K562 (cell line): ENCODE measurements around the gene MMP17. TPM values are rescaled to one million over a fixed set of nuclear protein-coding genes. Genes with fewer than 3 reads are reported as not detected.

ENCODE experiments used
- BHLHE40 ChIP-seq: IDR thresholded peaks from 2 replicates; pipeline ENCODE4 v1.6.1; 2011; ENCODE audit warnings: low read length, improper control_type of control experiment
- CEBPG ChIP-seq, 3 experiments: fragments of 200-800 bp in 1 of 3; sonication (Bioruptor generic) in 1 of 3; sonication (generic) in 1 of 3; formaldehyde crosslinking in 1 of 3; IDR thresholded peaks in 2 of 3; conservative IDR thresholded peaks in 1 of 3; 2 replicates each; pipeline versions ENCODE4 v1.6.1 to v1.8.0; 2016 to 2022; ENCODE audit warnings: missing compliant biosample characterization in 2 of 3, missing genetic modification characterization in 2 of 3, mild to moderate bottlenecking in 1 of 3, missing genetic modification reagents in 1 of 3
- CREB3 ChIP-seq: fragments of 450-650 bp; conservative IDR thresholded peaks from 2 replicates; pipeline ENCODE4 v1.6.1; 2016; ENCODE audit warnings: missing genetic modification characterization, low read depth, mild to moderate bottlenecking, missing compliant biosample characterization, moderate library complexity
- CREB3L1 ChIP-seq: fragments of 450-650 bp; IDR thresholded peaks from 2 replicates; pipeline ENCODE4 v1.6.1; 2014; ENCODE audit warnings: low read depth, mild to moderate bottlenecking, moderate library complexity, borderline replicate concordance
- MAFK ChIP-seq: IDR thresholded peaks from 2 replicates; pipeline ENCODE4 v1.6.1; 2011; ENCODE audit warnings: low read length, improper control_type of control experiment
- MYC ChIP-seq, 2 experiments: fragments of 250-450 bp in 1 of 2; sonication (Bioruptor Pico) in 1 of 2; IDR thresholded peaks; 2 replicates each; pipeline versions ENCODE4 v1.5.1 to v1.6.1; 2012 to 2021; ENCODE audit warnings: low read depth in 2 of 2, borderline replicate concordance in 1 of 2, improper control_type of control experiment in 1 of 2, low read length in 1 of 2, mild to moderate bottlenecking in 1 of 2, moderate library complexity in 1 of 2
- NCOR1 ChIP-seq: fragments of 450-650 bp; IDR thresholded peaks from 2 replicates; pipeline ENCODE4 v1.6.1; 2016; ENCODE audit warnings: mild to moderate bottlenecking, moderate library complexity
- NKRF ChIP-seq: fragments of 450-650 bp; IDR thresholded peaks from 2 replicates; pipeline ENCODE4 v1.6.1; 2016; ENCODE audit warnings: borderline replicate concordance
- NR2C2 ChIP-seq, 2 experiments: fragments of 200-800 bp in 1 of 2; sonication (Bioruptor generic) in 1 of 2; sonication (generic) in 1 of 2; formaldehyde crosslinking in 1 of 2; IDR thresholded peaks; 2 replicates each; pipeline versions ENCODE4 v1.6.1 to v1.8.0; 2016 to 2022; ENCODE audit warnings: mild to moderate bottlenecking in 1 of 2, missing compliant biosample characterization in 1 of 2, missing genetic modification characterization in 1 of 2, missing genetic modification reagents in 1 of 2
- SAFB ChIP-seq: fragments of 200-400 bp; formaldehyde crosslinking; IDR thresholded peaks from 2 replicates; pipeline ENCODE4 v1.6.1; 2017; ENCODE audit warnings: low read depth, low read length, borderline replicate concordance
- SMAD4 ChIP-seq: fragments of 250-450 bp; sonication (Bioruptor Pico); conservative IDR thresholded peaks from 2 replicates; pipeline ENCODE4 v1.8.0; 2021; ENCODE audit warnings: inconsistent platforms, mild to moderate bottlenecking, moderate library complexity
- SMC3 ChIP-seq: conservative IDR thresholded peaks from 2 replicates; pipeline ENCODE4 v1.6.1; 2011; ENCODE audit warnings: low read depth, low read length, improper control_type of control experiment; ENCODE audit not compliant: insufficient read depth
- TBL1XR1 ChIP-seq, 2 experiments: IDR thresholded peaks; 2 replicates each; pipeline ENCODE4 v1.6.1; 2012; ENCODE audit warnings: improper control_type of control experiment in 2 of 2, low read length in 2 of 2, mild to moderate bottlenecking in 1 of 2
- TRIM28 ChIP-seq: fragments of 450-650 bp; IDR thresholded peaks from 2 replicates; pipeline ENCODE4 v1.6.1; 2017
- TSC22D4 ChIP-seq: fragments of 450-650 bp; IDR thresholded peaks from 2 replicates; pipeline ENCODE4 v1.6.1; 2016; ENCODE audit warnings: missing genetic modification characterization, missing biosample characterization, control low read depth
- ZNF316 ChIP-seq: fragments of 450-650 bp; IDR thresholded peaks from 2 replicates; pipeline ENCODE4 v1.6.1; 2016
- polyA plus RNA-seq, 8 experiments: library from polyadenylated mRNA; depleted of rRNA in 4 of 8; stranded (reverse) in 5 of 8; unstranded in 3 of 8; fragments of >200 nt; fragmentation: Nextera tagmentation in 2 of 8; fragmentation: Illumina TruSeq in 1 of 8; extraction: Ambion mirVana in 2 of 8; extraction: Trizol in 1 of 8; gene quantifications; 2 replicates each; pipeline versions ENCODE4 v1.2.1 to v1.2.3, GENCODE V29; 2011 to 2014; ENCODE audit warnings: inconsistent platforms in 1 of 8, missing spikeins in 1 of 8
- total RNA-seq, 7 experiments: library from RNA; depleted of rRNA in 6 of 7; stranded (reverse); fragments of >200 nt in 6 of 7; fragmentation: Illumina TruSeq in 2 of 7; extraction: Trizol in 2 of 7; gene quantifications; 2 replicates each; pipeline versions ENCODE4 v1.2.1 to v1.2.3, GENCODE V29; 2011 to 2021; ENCODE audit warnings: low replicate concordance in 1 of 7

The MMP17 gene
- total and polyA plus RNA-seq, 9 of the 15 experiments (the other 6 are each of a cell fraction or from before 2014, with no cell fraction given), result 1.1 to 21.2 (median 17.1) TPM; not detected in 2

GRCh38 chr12:131862994-131863710 lies 35.0 kb downstream of the MMP17 start (continued):
- TF ChIP-seq NR2C2 (CRISPR knock-in tag; IDR thresholded peaks at IDR 0.05) (no peak), NR2C2 (tag; IDR thresholded peaks at IDR 0.05) (peak; percentile 43; the same call in 1 of the 2 replicates), MYC (IDR thresholded peaks at IDR 0.05; ENCODE audit: low read depth, low read length) (0 out of 2 replicates have a peak, but pooled peaks have one; percentile 14), MYC (CRISPR knock-in tag; IDR thresholded peaks at IDR 0.05; ENCODE audit: borderline replicate concordance, low read depth) (no peak), ZNF316 (peak; percentile 99), TBL1XR1 (IDR thresholded peaks at IDR 0.05; ENCODE audit: low read length in 2 of 2) (no peak), CEBPG (CRISPR knock-in tag; IDR thresholded peaks at IDR 0.05) (peak; percentile 57; the same call in 1 of the 2 replicates), CEBPG (tag; conservative IDR thresholded peaks at IDR 0.05 in 1 of 2, IDR thresholded peaks at IDR 0.05 in 1 of 2) (peak; percentile 32 to 69), NKRF (no peak), CREB3 (0 out of 2 replicates have a peak, but pooled peaks have one; percentile 5), TSC22D4 (no peak), TRIM28 (no peak), NCOR1 (no peak), SMAD4 (CRISPR knock-in tag) (no peak), MAFK (peak; percentile 96), BHLHE40 (peak; percentile 4; the same call in 1 of the 2 replicates), SAFB (no peak), CREB3L1 (no peak), SMC3 (no peak)
